Retinal pigment epithelial cell (primary cell): ENCODE measurements around the gene PRKCB.
"Not testable (repeated sequence)": the region's sequence is repeated elsewhere in the genome, so short reads cannot be mapped to it uniquely, and the experiment has no call there.

Source experiments
- DNase-seq: peaks from one replicate; pipeline ENCODE4 v3.0.0-alpha.2; 2010; ENCODE audit warnings: low read depth
- H3K4me3 ChIP-seq: 2 replicates; pipeline ENCODE4 v1.5.1; 2011; ENCODE audit warnings: mild to moderate bottlenecking, low read length, control low read depth, moderate library complexity
- TF ChIP-seq, protein P1 (sequence below): conservative IDR thresholded peaks from 2 replicates; pipeline ENCODE4 v1.5.1; 2011; ENCODE audit warnings: low read depth, low read length, control low read depth, inconsistent platforms

PRKCB gene

DNA sequence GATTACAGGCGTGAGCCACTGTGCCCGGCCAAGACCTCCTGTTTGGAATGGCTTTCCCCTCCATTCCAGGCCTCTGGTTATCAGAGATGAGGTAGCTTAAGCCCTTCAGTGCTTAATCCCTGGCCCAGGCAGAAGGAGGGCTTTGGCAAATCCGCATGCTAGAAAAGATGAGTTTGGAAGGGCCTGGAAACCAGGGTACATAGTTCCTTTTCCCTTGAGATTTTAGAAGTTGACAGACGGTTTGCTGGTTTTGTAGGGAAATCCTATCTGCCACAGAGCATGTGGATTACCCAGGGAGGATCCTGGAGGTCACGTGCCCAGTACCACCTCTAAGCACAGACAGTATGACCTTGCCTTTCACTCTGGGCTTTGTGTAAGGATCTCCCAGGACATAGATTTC is 305.7 kb downstream of the PRKCB start:
- TF ChIP-seq, protein P1, sequence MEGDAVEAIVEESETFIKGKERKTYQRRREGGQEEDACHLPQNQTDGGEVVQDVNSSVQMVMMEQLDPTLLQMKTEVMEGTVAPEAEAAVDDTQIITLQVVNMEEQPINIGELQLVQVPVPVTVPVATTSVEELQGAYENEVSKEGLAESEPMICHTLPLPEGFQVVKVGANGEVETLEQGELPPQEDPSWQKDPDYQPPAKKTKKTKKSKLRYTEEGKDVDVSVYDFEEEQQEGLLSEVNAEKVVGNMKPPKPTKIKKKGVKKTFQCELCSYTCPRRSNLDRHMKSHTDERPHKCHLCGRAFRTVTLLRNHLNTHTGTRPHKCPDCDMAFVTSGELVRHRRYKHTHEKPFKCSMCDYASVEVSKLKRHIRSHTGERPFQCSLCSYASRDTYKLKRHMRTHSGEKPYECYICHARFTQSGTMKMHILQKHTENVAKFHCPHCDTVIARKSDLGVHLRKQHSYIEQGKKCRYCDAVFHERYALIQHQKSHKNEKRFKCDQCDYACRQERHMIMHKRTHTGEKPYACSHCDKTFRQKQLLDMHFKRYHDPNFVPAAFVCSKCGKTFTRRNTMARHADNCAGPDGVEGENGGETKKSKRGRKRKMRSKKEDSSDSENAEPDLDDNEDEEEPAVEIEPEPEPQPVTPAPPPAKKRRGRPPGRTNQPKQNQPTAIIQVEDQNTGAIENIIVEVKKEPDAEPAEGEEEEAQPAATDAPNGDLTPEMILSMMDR = no peak
- DNase-seq = no peak
- no peak overlapping the region for H3K4me3 ChIP-seq

- TF ChIP-seq, protein P1 = no peak
- no peak overlapping the region for H3K4me3 ChIP-seq
Observed at GRCh38 chr16:24141917-24142316, 306.1 kb downstream of the PRKCB start.

GRCh38 chr16:24145927-24146326 is 310.1 kb downstream of the PRKCB start:
- TF ChIP-seq, protein P1 = no peak
- no peak overlapping the region for H3K4me3 ChIP-seq
- DNase-seq = no peak

More at GRCh38 chr16:24141917-24142316, 306.1 kb downstream of the PRKCB start:
- no peak for DNase-seq

GRCh38 chr16:24146518-24146917 is 310.7 kb downstream of the PRKCB start:
- DNase-seq = no peak
- TF ChIP-seq, protein P1 = no peak
- H3K4me3 ChIP-seq = no peak overlapping the region

GRCh38 chr16:24149102-24149501 is 313.3 kb downstream of the PRKCB start:
- H3K4me3 ChIP-seq = no peak overlapping the region
- DNase-seq = no peak
- TF ChIP-seq, protein P1 = no peak

GRCh38 chr16:24150282-24150681 is 314.5 kb downstream of the PRKCB start:
- H3K4me3 ChIP-seq = no peak overlapping the region
- TF ChIP-seq, protein P1 = no peak
- DNase-seq = no peak

DNA sequence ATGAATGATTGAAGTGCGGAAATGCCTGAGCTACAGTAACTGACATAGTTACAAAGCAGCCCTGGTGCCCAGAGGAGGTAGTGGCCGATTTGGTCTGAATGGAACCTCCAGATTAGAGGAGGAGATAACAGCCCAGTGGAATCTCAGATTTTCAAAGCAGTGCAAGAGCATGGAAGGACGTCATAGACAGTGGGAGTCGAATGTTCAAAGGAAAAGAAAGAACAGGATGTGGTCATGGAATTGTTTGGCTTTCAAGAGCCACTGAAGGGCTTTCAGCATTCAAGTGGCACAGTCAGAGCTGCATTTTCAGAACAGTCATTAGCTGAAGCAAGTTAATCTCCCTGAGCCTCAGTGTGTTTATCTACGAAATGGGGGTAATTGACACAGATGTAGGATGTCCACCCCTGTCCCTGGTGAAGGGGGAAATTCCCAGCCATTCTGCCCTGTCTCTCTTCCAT is 315.7 kb downstream of the PRKCB start:
- no peak overlapping the region for H3K4me3 ChIP-seq
- TF ChIP-seq, protein P1 = no peak
- DNase-seq = no peak

DNA sequence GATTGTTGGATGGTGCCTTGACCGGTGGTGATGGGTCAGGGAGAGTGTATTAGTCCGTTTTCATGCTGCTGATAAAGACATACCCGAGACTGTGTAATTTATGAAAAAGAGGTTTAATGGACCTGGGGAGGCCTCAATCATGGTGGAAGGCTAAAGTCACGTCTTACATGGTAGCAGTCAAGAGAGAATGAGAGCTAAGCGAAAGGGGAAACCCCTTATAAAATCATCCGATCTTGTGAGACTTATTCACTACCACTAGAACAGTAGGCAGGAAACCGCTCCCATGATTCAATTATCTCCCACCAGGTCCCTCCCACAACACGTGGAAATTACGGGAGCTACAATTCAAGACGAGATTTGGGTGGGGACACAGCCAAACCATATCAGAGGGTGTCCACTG is 316.3 kb downstream of the PRKCB start:
- H3K4me3 ChIP-seq, DNase-seq: not testable (repeated sequence)
